ENCODE results near the gene TTC13. TPM values are rescaled to one million over a fixed set of nuclear protein-coding genes. Genes with fewer than 3 reads are reported as not detected.

The TTC13 gene
- total and polyA plus RNA-seq, 2 of the 13 experiments (the other 11 are each of a cell fraction or from before 2014, with no cell fraction given), result 5.8 to 15.9 TPM

GRCh38 chr1:230867903-230868735, 110.5 kb downstream of the TTC13 start, which contains the start of gene C1orf198 (continued):
- TF ChIP-seq ZBTB4 (CRISPR knock-in tag; IDR thresholded peaks at IDR 0.05; ENCODE audit: borderline replicate concordance) (no peak), WIZ (CRISPR knock-in tag; IDR thresholded peaks at IDR 0.05) (no peak), ZFY (CRISPR knock-in tag; IDR thresholded peaks at IDR 0.05) (peak; percentile 79), ARHGAP35 (CRISPR knock-in tag; IDR thresholded peaks at IDR 0.05; ENCODE audit: borderline replicate concordance) (0 out of 2 replicates have a peak, but pooled peaks have one; percentile 40), GABPA (IDR thresholded peaks at IDR 0.05; ENCODE audit: low read depth, low read length) (no peak), GABPA (CRISPR knock-in tag; IDR thresholded peaks at IDR 0.05; ENCODE audit: low read depth) (no peak), AKAP8 (CRISPR knock-in tag; IDR thresholded peaks at IDR 0.05) (peak; percentile 42; the same call in 1 of the 2 replicates), KMT2A (CRISPR knock-in tag; IDR thresholded peaks at IDR 0.05) (peak; percentile 53; the same call in 1 of the 2 replicates), POLR2AphosphoS5 (IDR thresholded peaks at IDR 0.05; ENCODE audit: low read depth, low read length) (peak; percentile 62), NFIB (CRISPR knock-in tag; IDR thresholded peaks at IDR 0.05; ENCODE audit: borderline replicate concordance) (no peak), NCOR1 (IDR thresholded peaks at IDR 0.05; ENCODE audit: borderline replicate concordance, low read length) (no peak), ERF (CRISPR knock-in tag; IDR thresholded peaks at IDR 0.05) (no peak), ZBTB20 (CRISPR knock-in tag; IDR thresholded peaks at IDR 0.05; ENCODE audit: borderline replicate concordance, low read depth) (no peak), ZNF777 (CRISPR knock-in tag; IDR thresholded peaks at IDR 0.05) (peak; percentile 23; the same call in 1 of the 2 replicates), ZNF776 (CRISPR knock-in tag; IDR thresholded peaks at IDR 0.05) (peak; percentile 27; the same call in 1 of the 2 replicates), TP53 (CRISPR knock-in tag; conservative IDR thresholded peaks at IDR 0.05) (no peak), HMG20B (CRISPR knock-in tag; conservative IDR thresholded peaks at IDR 0.05) (no peak), KLF11 (CRISPR knock-in tag; IDR thresholded peaks at IDR 0.05) (no peak), ZSCAN12 (CRISPR knock-in tag; IDR thresholded peaks at IDR 0.05) (peak; percentile 40; the same call in 1 of the 2 replicates), MTA1 (CRISPR knock-in tag; IDR thresholded peaks at IDR 0.05; ENCODE audit: borderline replicate concordance) (peak; percentile 17; the same call in 1 of the 2 replicates), ZNF383 (CRISPR knock-in tag; IDR thresholded peaks at IDR 0.05; ENCODE audit: borderline replicate concordance) (no peak), IKZF4 (CRISPR knock-in tag; IDR thresholded peaks at IDR 0.05; ENCODE audit: borderline replicate concordance, low read depth, not compliant biosample characterization) (no peak)
- TF ChIP-seq, protein P1, sequence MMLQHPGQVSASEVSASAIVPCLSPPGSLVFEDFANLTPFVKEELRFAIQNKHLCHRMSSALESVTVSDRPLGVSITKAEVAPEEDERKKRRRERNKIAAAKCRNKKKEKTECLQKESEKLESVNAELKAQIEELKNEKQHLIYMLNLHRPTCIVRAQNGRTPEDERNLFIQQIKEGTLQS (CRISPR knock-in tag; IDR thresholded peaks at IDR 0.05), result 0 out of 2 replicates have a peak, but pooled peaks have one; percentile 5
- TF ChIP-seq, protein P2, sequence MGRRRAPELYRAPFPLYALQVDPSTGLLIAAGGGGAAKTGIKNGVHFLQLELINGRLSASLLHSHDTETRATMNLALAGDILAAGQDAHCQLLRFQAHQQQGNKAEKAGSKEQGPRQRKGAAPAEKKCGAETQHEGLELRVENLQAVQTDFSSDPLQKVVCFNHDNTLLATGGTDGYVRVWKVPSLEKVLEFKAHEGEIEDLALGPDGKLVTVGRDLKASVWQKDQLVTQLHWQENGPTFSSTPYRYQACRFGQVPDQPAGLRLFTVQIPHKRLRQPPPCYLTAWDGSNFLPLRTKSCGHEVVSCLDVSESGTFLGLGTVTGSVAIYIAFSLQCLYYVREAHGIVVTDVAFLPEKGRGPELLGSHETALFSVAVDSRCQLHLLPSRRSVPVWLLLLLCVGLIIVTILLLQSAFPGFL (CRISPR knock-in tag; IDR thresholded peaks at IDR 0.05), result no peak
